Activated B cell treated with CpG ODN at 0.5 μM for 24 hours (primary cell): ENCODE measurements around the gene HSP90AA1. TPM values are rescaled to one million over a fixed set of nuclear protein-coding genes. Genes with fewer than 3 reads are reported as not detected.

Experiments used
- ATAC-seq: fragments of 200-7000 bp; cut with Tn5 transposase; one replicate; pipeline ENCODE4 v1.10.0; 2021; ENCODE audit warnings: low read depth, mild to moderate bottlenecking, moderate library complexity
- CTCF ChIA-PET: fragments of 350-600 bp; sonication (Branson Sonifier 250); formaldehyde crosslinking; loops from one replicate; lab custom pipeline; 2021; ENCODE audit warnings: antibody characterized with exemption; lab: Charles Lee
- POLR2A ChIA-PET: fragments of 350-600 bp; sonication (Branson Sonifier 250); formaldehyde crosslinking; loops from one replicate; lab custom pipeline; 2021; ENCODE audit warnings: antibody characterized with exemption; lab: Charles Lee
- DNase-seq: peaks from one replicate; pipeline ENCODE4 v3.0.0; 2022
- H3K27ac Mint-ChIP-seq: one replicate; pipeline ENCODE4 v1.8.0; 2020; ENCODE audit warnings: mixed read lengths
- H3K27me3 Mint-ChIP-seq: one replicate; pipeline ENCODE4 v1.8.0; 2021; ENCODE audit warnings: mixed read lengths
- H3K36me3 Mint-ChIP-seq: one replicate; pipeline ENCODE4 v1.8.0; 2021; ENCODE audit warnings: low read depth, mixed read lengths
- H3K4me1 Mint-ChIP-seq: one replicate; pipeline ENCODE4 v1.8.0; 2021; ENCODE audit warnings: mixed read lengths
- H3K4me3 Mint-ChIP-seq: one replicate; pipeline ENCODE4 v1.8.0; 2020; ENCODE audit warnings: mild to moderate bottlenecking, mixed read lengths
- H3K9me3 Mint-ChIP-seq: one replicate; pipeline ENCODE4 v1.8.0; 2020; ENCODE audit warnings: mixed read lengths
- intact Hi-C: fragments of 100-400 bp; cut with micrococcal nuclease; formaldehyde crosslinking; loops from one replicate; pipeline ENCODE4 v1.15.1; 2024
- total RNA-seq: library from RNA; stranded (reverse); gene quantifications from 2 replicates; pipeline ENCODE4 v1.2.3, GENCODE V29; 2022
- TF ChIP-seq, protein P1 (sequence below): fragments of 200-600 bp; IDR thresholded peaks from one replicate; pipeline ENCODE4 v1.8.0; 2022; ENCODE audit warnings: antibody characterized with exemption, mild to moderate bottlenecking

The HSP90AA1 gene
- total RNA-seq, 1 donor from 2014 or later: 435 TPM

- H3K36me3 Mint-ChIP-seq: peaks cover 4% of the 10 kb centered on the region
- TF ChIP-seq, protein P1, sequence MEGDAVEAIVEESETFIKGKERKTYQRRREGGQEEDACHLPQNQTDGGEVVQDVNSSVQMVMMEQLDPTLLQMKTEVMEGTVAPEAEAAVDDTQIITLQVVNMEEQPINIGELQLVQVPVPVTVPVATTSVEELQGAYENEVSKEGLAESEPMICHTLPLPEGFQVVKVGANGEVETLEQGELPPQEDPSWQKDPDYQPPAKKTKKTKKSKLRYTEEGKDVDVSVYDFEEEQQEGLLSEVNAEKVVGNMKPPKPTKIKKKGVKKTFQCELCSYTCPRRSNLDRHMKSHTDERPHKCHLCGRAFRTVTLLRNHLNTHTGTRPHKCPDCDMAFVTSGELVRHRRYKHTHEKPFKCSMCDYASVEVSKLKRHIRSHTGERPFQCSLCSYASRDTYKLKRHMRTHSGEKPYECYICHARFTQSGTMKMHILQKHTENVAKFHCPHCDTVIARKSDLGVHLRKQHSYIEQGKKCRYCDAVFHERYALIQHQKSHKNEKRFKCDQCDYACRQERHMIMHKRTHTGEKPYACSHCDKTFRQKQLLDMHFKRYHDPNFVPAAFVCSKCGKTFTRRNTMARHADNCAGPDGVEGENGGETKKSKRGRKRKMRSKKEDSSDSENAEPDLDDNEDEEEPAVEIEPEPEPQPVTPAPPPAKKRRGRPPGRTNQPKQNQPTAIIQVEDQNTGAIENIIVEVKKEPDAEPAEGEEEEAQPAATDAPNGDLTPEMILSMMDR: no peak
- no peaks in the 10 kb centered on the region for H3K27me3 Mint-ChIP-seq
- H3K4me3 Mint-ChIP-seq: no peak overlapping the region
- H3K9me3 Mint-ChIP-seq: no peaks in the 10 kb centered on the region
- ATAC-seq: no peak
- intact Hi-C loops: no loop called here
- no peaks in the 10 kb centered on the region for H3K4me1 Mint-ChIP-seq
- CTCF ChIA-PET: no interaction called here
- DNase-seq: no peak
- H3K27ac Mint-ChIP-seq: no peak overlapping the region
- POLR2A ChIA-PET: no interaction called here
Measured at GRCh38 chr14:102125546-102125945, 38.7 kb upstream of the HSP90AA1 start.

- H3K27ac Mint-ChIP-seq: no peak overlapping the region
- CTCF ChIA-PET: no interaction called here
- ATAC-seq: no peak
- TF ChIP-seq, protein P1: no peak
- no peaks in the 10 kb centered on the region for H3K36me3 Mint-ChIP-seq
- POLR2A ChIA-PET: no interaction called here
- no peak overlapping the region for H3K4me3 Mint-ChIP-seq
- H3K4me1 Mint-ChIP-seq: no peaks in the 10 kb centered on the region
- DNase-seq: no peak
- no peaks in the 10 kb centered on the region for H3K9me3 Mint-ChIP-seq
- intact Hi-C loops: no loop called here
- H3K27me3 Mint-ChIP-seq: no peaks in the 10 kb centered on the region
Measured at GRCh38 chr14:102124419-102124818, 37.6 kb upstream of the HSP90AA1 start.

GRCh38 chr14:102121567-102121966 is 34.7 kb upstream of the HSP90AA1 start:
- no peak for DNase-seq
- Mint-ChIP-seq H3K36me3 (peaks cover 3% of the 10 kb centered on the region), H3K27me3 (no peaks in the 10 kb centered on the region), H3K4me1 (no peaks in the 10 kb centered on the region), H3K9me3 (peaks cover 3% of the 10 kb centered on the region), H3K27ac (no peak overlapping the region), H3K4me3 (no peak overlapping the region)
- no peak for ATAC-seq
- intact Hi-C loops: no loop called here
- POLR2A ChIA-PET: interaction anchor here (0.8 kb wide), 1 partner anchor 394 kb away, joined by 6 read pairs; no protein-coding TSS in a partner anchor
- CTCF ChIA-PET: no interaction called here
- TF ChIP-seq, protein P1: no peak

- DNase-seq (no peak), ATAC-seq (no peak)
- Mint-ChIP-seq H3K4me1 (no peaks in the 10 kb centered on the region), H3K36me3 (peaks cover 3% of the 10 kb centered on the region), H3K4me3 (no peak overlapping the region), H3K27ac (no peak overlapping the region), H3K27me3 (no peaks in the 10 kb centered on the region), H3K9me3 (peaks cover 3% of the 10 kb centered on the region)
- TF ChIP-seq, protein P1: no peak
- ChIA-PET CTCF (no interaction called here), POLR2A (no interaction called here)
- intact Hi-C loops: no loop called here
Measured at GRCh38 chr14:102120888-102121287, 34.0 kb upstream of the HSP90AA1 start.

GRCh38 chr14:102117852-102118251 is 31.0 kb upstream of the HSP90AA1 start:
- no peak overlapping the region for H3K4me3 Mint-ChIP-seq
- POLR2A ChIA-PET: no interaction called here
- no peaks in the 10 kb centered on the region for H3K4me1 Mint-ChIP-seq
- H3K9me3 Mint-ChIP-seq: peaks cover 3% of the 10 kb centered on the region
- H3K36me3 Mint-ChIP-seq: peaks cover 3% of the 10 kb centered on the region
- intact Hi-C loops: no loop called here
- TF ChIP-seq, protein P1: no peak
- ATAC-seq: no peak
- H3K27ac Mint-ChIP-seq: no peak overlapping the region
- no peak for DNase-seq
- no peaks in the 10 kb centered on the region for H3K27me3 Mint-ChIP-seq
- CTCF ChIA-PET: no interaction called here
